Measurements from ENCODE around the gene RANBP1. TPM values are rescaled to one million over a fixed set of nuclear protein-coding genes. Genes with fewer than 3 reads are reported as not detected.
"Not testable (repeated sequence)": the region's sequence is repeated elsewhere in the genome, so short reads cannot be mapped to it uniquely, and the experiment has no call there.

The RANBP1 gene
- total RNA-seq, 4 donors from 2014 or later, result 45.6 to 128 (median 106) TPM

DNA sequence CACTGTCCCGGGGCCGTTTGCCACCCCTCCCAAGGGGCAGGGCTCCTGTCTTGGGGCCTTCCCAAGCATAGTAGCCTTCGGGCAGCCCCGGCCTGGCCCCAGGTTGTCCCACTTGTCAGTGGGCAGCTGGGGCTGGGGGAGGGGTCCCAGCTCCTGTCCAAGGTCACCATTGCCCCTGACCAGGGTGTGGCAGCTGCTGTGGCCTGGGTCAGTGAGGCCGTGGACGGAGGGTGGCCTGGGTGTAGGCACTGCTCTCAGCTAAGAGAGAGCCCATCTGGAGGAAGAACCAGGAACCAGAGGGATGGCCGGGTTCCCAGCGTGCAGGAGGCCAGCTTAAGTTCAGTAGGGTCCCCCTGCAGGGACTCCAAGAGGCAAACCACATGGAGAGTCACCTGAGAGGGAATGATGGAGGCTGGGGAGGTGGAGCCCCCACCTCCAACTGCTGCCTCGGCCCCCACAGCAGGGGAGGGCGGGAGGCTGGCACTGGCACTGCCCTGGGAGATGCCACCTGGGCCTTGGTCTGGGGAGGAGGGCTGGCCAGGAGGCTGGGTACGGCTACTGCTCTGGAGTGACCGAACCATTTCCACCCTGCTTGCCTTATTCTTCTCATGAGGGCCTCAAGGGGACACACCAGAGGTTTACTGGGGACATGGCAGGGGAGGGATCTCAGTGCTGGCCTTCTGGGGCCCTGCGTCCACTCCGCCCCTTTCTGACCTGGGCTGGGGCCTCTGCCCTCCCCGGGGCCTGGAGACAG lies 41.7 kb downstream of the RANBP1 start:
- no peak for DNase-seq
- H3K27me3 ChIP-seq, result peaks cover 27% of the 10 kb centered on the region
- no peaks in the 10 kb centered on the region for H3K36me3 ChIP-seq
- no peak overlapping the region for H3K4me3 ChIP-seq
- no peak overlapping the region for H3K27ac ChIP-seq
- H3K4me1 ChIP-seq, result peaks cover 0 to 7% (median 0%) of the 10 kb centered on the region in 4 donors
- WGBS, 2 donors (ENCODE audit: low coverage in 1 of 2), result 72% methylated on average over 11 of the region's 15 CpGs; no CpG with 5 or more reads in 1 of the 2 donors
- TF ChIP-seq POLR2A (IDR thresholded peaks at IDR 0.05), result no peak
- TF ChIP-seq, protein P1, sequence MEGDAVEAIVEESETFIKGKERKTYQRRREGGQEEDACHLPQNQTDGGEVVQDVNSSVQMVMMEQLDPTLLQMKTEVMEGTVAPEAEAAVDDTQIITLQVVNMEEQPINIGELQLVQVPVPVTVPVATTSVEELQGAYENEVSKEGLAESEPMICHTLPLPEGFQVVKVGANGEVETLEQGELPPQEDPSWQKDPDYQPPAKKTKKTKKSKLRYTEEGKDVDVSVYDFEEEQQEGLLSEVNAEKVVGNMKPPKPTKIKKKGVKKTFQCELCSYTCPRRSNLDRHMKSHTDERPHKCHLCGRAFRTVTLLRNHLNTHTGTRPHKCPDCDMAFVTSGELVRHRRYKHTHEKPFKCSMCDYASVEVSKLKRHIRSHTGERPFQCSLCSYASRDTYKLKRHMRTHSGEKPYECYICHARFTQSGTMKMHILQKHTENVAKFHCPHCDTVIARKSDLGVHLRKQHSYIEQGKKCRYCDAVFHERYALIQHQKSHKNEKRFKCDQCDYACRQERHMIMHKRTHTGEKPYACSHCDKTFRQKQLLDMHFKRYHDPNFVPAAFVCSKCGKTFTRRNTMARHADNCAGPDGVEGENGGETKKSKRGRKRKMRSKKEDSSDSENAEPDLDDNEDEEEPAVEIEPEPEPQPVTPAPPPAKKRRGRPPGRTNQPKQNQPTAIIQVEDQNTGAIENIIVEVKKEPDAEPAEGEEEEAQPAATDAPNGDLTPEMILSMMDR (IDR thresholded peaks at IDR 0.05), result no peak
- TF ChIP-seq EP300 (IDR thresholded peaks at IDR 0.05; ENCODE audit: low read depth), result no peak
- no peak for TF ChIP-seq POLR2AphosphoS5 (IDR thresholded peaks at IDR 0.05)
- in situ Hi-C loops (cut with MboI; ENCODE audit: low pct_ligation_motif_present in 1 of 4, low pct_unique_long_range_greater_than_20kb in 1 of 4, low sequenced_read_pairs in 3 of 4), result loop anchor here (5.0 to 25.0 kb wide), 4 partner anchors 125 to 480 kb away; no protein-coding TSS in a partner anchor
- no peaks in the 10 kb centered on the region for H3K9me3 ChIP-seq
- intact Hi-C loops (cut with DNase I; ENCODE audit: low total_unique reads), result loop anchor here (5.0 kb wide), 1 partner anchor 110 kb away; the partner anchor contains the start of gene RTN4R

DNA sequence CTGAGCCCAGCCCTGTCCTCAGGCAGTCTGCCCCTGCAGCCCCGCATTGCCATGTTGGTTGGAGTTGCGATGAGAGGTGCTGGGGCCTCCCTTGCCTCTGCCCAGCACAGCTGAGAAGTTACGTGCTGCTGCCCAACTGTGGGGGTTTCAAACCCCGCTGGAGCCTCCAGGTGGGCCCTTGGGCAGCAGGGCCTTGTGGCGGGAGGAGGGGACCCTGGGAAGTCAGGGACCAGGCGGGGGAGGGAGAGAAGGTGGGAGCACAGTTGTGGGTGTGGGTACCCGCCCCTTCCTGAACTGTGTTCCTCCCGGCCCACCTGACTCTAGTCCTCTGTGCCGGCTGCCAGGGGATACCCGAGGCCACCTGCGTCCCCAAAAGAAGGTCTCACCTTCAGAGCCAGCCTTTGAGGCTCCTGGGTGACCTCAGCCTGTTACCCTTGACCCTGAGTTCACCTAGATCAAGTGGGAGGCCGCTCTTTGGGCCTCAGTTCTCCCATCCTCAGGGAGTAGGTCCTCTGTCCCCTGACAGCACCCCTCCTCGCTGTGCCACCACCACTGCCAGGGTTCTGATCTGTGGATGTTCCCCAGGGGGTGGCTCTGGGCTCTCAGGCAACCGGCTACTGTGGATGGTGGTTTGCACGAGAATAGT lies 42.6 kb downstream of the RANBP1 start:
- peaks cover 27% of the 10 kb centered on the region for H3K27me3 ChIP-seq
- in situ Hi-C loops (cut with MboI; ENCODE audit: low pct_ligation_motif_present in 1 of 4, low pct_unique_long_range_greater_than_20kb in 1 of 4, low sequenced_read_pairs in 3 of 4) (loop anchor here (5.0 to 25.0 kb wide), 4 partner anchors 124 to 479 kb away; no protein-coding TSS in a partner anchor), intact Hi-C loops (cut with DNase I; ENCODE audit: low total_unique reads) (loop anchor here (5.0 kb wide), 1 partner anchor 109 kb away; the partner anchor contains the start of gene RTN4R)
- no peaks in the 10 kb centered on the region for H3K9me3 ChIP-seq
- no peak overlapping the region for H3K4me3 ChIP-seq
- H3K27ac ChIP-seq, result no peak overlapping the region
- 20 to 59% methylated on average over 1 to 15 of the region's 15 CpGs for WGBS, 2 donors (ENCODE audit: low coverage in 1 of 2)
- TF ChIP-seq POLR2A (IDR thresholded peaks at IDR 0.05) (no peak), POLR2AphosphoS5 (IDR thresholded peaks at IDR 0.05) (no peak), EP300 (IDR thresholded peaks at IDR 0.05; ENCODE audit: low read depth) (no peak)
- TF ChIP-seq, protein P1 (IDR thresholded peaks at IDR 0.05), result no peak
- peaks cover 0 to 7% (median 0%) of the 10 kb centered on the region in 4 donors for H3K4me1 ChIP-seq
- DNase-seq, result no peak
- H3K36me3 ChIP-seq, result no peaks in the 10 kb centered on the region

DNA sequence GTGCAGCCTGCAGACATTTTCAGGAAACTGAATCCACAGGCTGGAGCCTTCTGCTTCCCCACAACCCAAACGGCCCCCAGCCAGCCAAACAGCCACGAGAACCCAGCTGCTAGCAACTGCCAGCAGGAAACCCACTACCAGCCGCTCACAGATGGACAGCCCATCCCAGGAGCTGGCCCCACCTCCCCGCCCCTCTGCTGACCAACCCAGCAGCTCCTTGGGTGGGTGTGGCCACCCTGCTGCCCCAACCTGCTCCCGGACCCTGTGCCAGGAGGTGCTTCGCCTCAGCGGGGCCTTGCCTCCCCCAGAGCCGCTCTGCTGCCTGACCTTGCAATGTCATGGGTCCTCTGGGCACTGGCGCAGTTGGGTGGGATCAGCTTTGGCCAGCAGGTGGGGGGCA lies 43.2 kb downstream of the RANBP1 start:
- Histone ChIP-seq H3K27ac (no peak overlapping the region), H3K4me3 (no peak overlapping the region), H3K4me1 (peaks cover 0 to 7% (median 0%) of the 10 kb centered on the region in 4 donors), H3K27me3 (peaks cover 27% of the 10 kb centered on the region), H3K36me3 (no peaks in the 10 kb centered on the region), H3K9me3 (no peaks in the 10 kb centered on the region)
- TF ChIP-seq, protein P1 (IDR thresholded peaks at IDR 0.05), result no peak
- no peak for TF ChIP-seq POLR2AphosphoS5 (IDR thresholded peaks at IDR 0.05)
- TF ChIP-seq EP300 (IDR thresholded peaks at IDR 0.05; ENCODE audit: low read depth), result no peak
- TF ChIP-seq POLR2A (IDR thresholded peaks at IDR 0.05), result no peak
- intact Hi-C loops (cut with DNase I; ENCODE audit: low total_unique reads) (loop anchor here (5.0 kb wide), 1 partner anchor 108 kb away; the partner anchor contains the start of gene RTN4R), in situ Hi-C loops (cut with MboI; ENCODE audit: low pct_ligation_motif_present in 1 of 4, low pct_unique_long_range_greater_than_20kb in 1 of 4, low sequenced_read_pairs in 3 of 4) (loop anchor here (5.0 to 25.0 kb wide), 4 partner anchors 123 to 478 kb away; no protein-coding TSS in a partner anchor)
- 40% methylated on average over 9 of the region's 9 CpGs; no CpG with 5 or more reads in 1 of the 2 donors for WGBS, 2 donors (ENCODE audit: low coverage in 1 of 2)
- no peak for DNase-seq

DNA sequence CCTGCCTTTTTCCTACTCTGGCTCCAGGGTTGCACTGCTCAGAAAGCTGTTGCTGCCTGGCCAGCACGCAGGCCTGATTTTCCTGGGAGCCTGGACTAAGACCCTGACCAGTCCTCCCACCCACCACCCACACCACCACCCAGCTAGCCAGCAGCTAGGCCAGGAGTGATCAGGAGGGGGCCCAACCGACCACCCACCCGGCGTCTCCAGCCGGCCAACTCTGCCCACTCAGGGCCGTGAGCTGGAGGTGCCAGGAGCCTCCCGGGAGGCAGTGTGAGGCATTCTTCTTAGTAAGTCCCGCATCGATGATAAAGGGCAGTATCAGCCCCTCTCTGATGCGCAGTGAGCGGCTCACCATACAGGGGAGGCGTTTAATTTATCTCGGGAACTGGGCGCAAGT lies 43.6 kb downstream of the RANBP1 start:
- not testable (repeated sequence) for H3K36me3 ChIP-seq, H3K9me3 ChIP-seq, DNase-seq, H3K27ac ChIP-seq, H3K4me3 ChIP-seq, H3K4me1 ChIP-seq
- intact Hi-C loops (cut with DNase I; ENCODE audit: low total_unique reads), result loop anchor here (5.0 kb wide), 1 partner anchor 108 kb away; the partner anchor contains the start of gene RTN4R
- peaks cover 23% of the 10 kb centered on the region for H3K27me3 ChIP-seq
- in situ Hi-C loops (cut with MboI; ENCODE audit: low pct_ligation_motif_present in 1 of 4, low pct_unique_long_range_greater_than_20kb in 1 of 4, low sequenced_read_pairs in 3 of 4), result loop anchor here (5.0 to 25.0 kb wide), 4 partner anchors 123 to 478 kb away; no protein-coding TSS in a partner anchor
- 67% methylated on average over 10 of the region's 14 CpGs; no CpG with 5 or more reads in 1 of the 2 donors for WGBS, 2 donors (ENCODE audit: low coverage in 1 of 2)

All from transverse colon (tissue), 4 donors.